Activated naive CD8-positive, alpha-beta T cell treated with anti-CD3 and anti-CD28 coated beads, Interleukin-2, amount 10 ng/mL, durations not matched to agents 7 days and 5 days (primary cell): ENCODE data around the gene PRR29. TPM values are rescaled to one million over a fixed set of nuclear protein-coding genes. Genes with fewer than 3 reads are reported as not detected.
"Not testable (repeated sequence)": the region's sequence is repeated elsewhere in the genome, so short reads cannot be mapped to it uniquely, and the experiment has no call there.

ENCODE experiments used
- ATAC-seq: fragments of 150-1000 bp; cut with Tn5 transposase; one replicate; pipeline ENCODE4 v1.10.0; 2021; ENCODE audit warnings: low read depth, moderate library complexity
- POLR2A ChIA-PET: fragments of 350-600 bp; sonication (Branson Sonifier 250); formaldehyde crosslinking; loops from one replicate; lab custom pipeline; 2021; ENCODE audit warnings: antibody characterized with exemption; lab: Charles Lee
- DNase-seq: peaks from one replicate; pipeline ENCODE4 v3.0.0; 2021
- H3K27ac Mint-ChIP-seq: one replicate; pipeline ENCODE4 v1.8.0; 2022; ENCODE audit warnings: mild to moderate bottlenecking, mixed read lengths
- H3K27me3 Mint-ChIP-seq: one replicate; pipeline ENCODE4 v1.8.0; 2022; ENCODE audit warnings: mild to moderate bottlenecking, moderate library complexity, mixed read lengths
- H3K36me3 Mint-ChIP-seq: one replicate; pipeline ENCODE4 v1.8.0; 2021; ENCODE audit warnings: mild to moderate bottlenecking, mixed read lengths
- H3K4me1 Mint-ChIP-seq: one replicate; pipeline ENCODE4 v1.8.0; 2021; ENCODE audit warnings: mixed read lengths
- H3K4me3 Mint-ChIP-seq: one replicate; pipeline ENCODE4 v1.8.0; 2022; ENCODE audit warnings: mild to moderate bottlenecking, moderate library complexity, mixed read lengths
- H3K9me3 Mint-ChIP-seq: one replicate; pipeline ENCODE4 v1.8.0; 2021; ENCODE audit warnings: mixed read lengths
- total RNA-seq, 2 experiments: library from RNA; stranded (reverse); gene quantifications; one replicate each; pipeline ENCODE4 v1.2.3, GENCODE V29; 2021

Gene PRR29
- total RNA-seq, 2 experiments from 2014 or later, result 1.00 to 1.4 TPM

- H3K27me3 Mint-ChIP-seq, ATAC-seq, H3K4me1 Mint-ChIP-seq, H3K9me3 Mint-ChIP-seq, POLR2A ChIA-PET, H3K4me3 Mint-ChIP-seq, DNase-seq, H3K27ac Mint-ChIP-seq, H3K36me3 Mint-ChIP-seq: not testable (repeated sequence)
Observed at GRCh38 chr17:63982641-63983040, 15.5 kb upstream of the PRR29 start.

GRCh38 chr17:63983320-63983719 lies 14.8 kb upstream of the PRR29 start:
- peaks cover 8% of the 10 kb centered on the region for H3K4me1 Mint-ChIP-seq
- no peak overlapping the region for H3K4me3 Mint-ChIP-seq
- DNase-seq, result no peak
- no peaks in the 10 kb centered on the region for H3K27me3 Mint-ChIP-seq
- peaks cover 3% of the 10 kb centered on the region for H3K36me3 Mint-ChIP-seq
- peaks cover 6% of the 10 kb centered on the region for H3K9me3 Mint-ChIP-seq
- H3K27ac Mint-ChIP-seq, result no peak overlapping the region
- POLR2A ChIA-PET, result no interaction called here
- no peak for ATAC-seq

GRCh38 chr17:63984236-63984635 lies 13.9 kb upstream of the PRR29 start:
- Mint-ChIP-seq H3K27me3 (no peaks in the 10 kb centered on the region), H3K4me1 (peaks cover 8% of the 10 kb centered on the region), H3K9me3 (peaks cover 6% of the 10 kb centered on the region), H3K27ac (no peak overlapping the region), H3K36me3 (peaks cover 3% of the 10 kb centered on the region), H3K4me3 (no peak overlapping the region)
- DNase-seq (no peak), ATAC-seq (no peak)
- POLR2A ChIA-PET, result interaction anchor here (0.9 kb wide), 1 partner anchor 9 kb away, joined by 3 read pairs; no protein-coding TSS in a partner anchor

DNA sequence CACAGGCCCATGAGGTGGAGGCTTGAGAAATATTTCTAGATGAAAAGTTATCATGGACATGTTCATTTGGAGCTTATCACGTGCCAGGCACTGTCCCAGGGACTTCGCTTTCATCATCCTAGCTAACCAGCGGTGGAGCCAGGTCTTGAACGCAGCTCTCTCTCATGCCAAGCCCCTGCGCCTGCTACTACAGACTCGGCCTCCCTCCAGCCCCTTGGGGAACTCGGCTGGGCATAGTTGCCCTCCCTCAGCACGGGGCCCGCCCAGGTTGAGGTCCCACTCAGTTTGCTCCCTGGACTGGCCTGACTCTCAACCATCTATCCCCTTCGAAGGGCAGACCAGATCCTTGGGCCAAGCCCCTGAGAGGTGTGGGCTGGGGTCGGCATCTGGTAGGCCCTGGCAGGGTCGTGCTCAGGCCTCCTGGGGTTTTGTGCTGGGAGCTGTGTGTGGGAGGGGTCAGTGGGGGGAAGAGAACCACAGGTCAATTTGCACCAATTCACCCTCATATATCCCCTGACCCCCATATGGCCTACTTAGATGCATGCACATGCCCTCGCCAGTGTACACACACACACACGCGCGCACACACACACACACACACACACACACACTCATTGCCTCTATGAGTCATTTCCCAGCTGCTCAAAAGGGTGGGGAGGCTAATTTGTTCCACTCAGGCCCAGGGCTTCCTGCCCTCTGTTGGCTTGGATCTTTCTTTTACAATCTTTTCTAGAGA lies 13.3 kb upstream of the PRR29 start:
- POLR2A ChIA-PET, result interaction anchor here (0.5 to 0.9 kb wide), 2 partner anchors 9 to 10 kb away, joined by 3 to 5 read pairs; no protein-coding TSS in a partner anchor
- DNase-seq (peak; percentile 40), ATAC-seq (peak; percentile 76)
- Mint-ChIP-seq H3K4me3 (no peak overlapping the region), H3K27me3 (no peaks in the 10 kb centered on the region), H3K27ac (peak overlapping the region; percentile 78), H3K4me1 (peaks cover 8% of the 10 kb centered on the region), H3K9me3 (peaks cover 6% of the 10 kb centered on the region), H3K36me3 (peaks cover 3% of the 10 kb centered on the region)

GRCh38 chr17:63985387-63986140 lies 12.6 kb upstream of the PRR29 start:
- H3K27me3 Mint-ChIP-seq, result no peaks in the 10 kb centered on the region
- H3K27ac Mint-ChIP-seq, result peak overlapping the region; percentile 78
- H3K4me1 Mint-ChIP-seq, result peaks cover 13% of the 10 kb centered on the region
- ATAC-seq (no peak), DNase-seq (peak; percentile 33)
- peaks cover 3% of the 10 kb centered on the region for H3K36me3 Mint-ChIP-seq
- H3K4me3 Mint-ChIP-seq, result no peak overlapping the region
- H3K9me3 Mint-ChIP-seq, result peaks cover 6% of the 10 kb centered on the region
- POLR2A ChIA-PET, result interaction anchor here (0.5 kb wide), 1 partner anchor 10 kb away, joined by 5 read pairs; no protein-coding TSS in a partner anchor

DNA sequence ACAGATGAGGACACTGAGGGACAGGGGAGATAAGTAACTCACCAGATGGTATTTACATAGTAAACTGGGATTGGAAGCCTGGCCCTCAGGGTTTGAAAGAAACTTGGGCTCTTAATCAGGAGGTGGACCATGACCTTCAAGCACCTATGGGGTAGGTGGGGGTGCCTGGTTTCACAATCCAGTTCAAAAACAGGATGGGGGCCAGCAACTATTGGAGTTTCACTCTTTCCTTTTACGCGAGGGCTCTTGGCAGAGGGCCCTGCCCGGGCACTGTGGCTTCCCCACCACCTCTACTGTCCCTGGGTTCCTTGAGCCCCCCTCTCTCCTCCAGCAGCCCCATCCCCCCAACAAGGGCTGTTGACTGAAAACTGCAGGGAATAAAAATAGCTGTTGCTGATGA lies 11.3 kb upstream of the PRR29 start:
- Mint-ChIP-seq H3K9me3 (peaks cover 6% of the 10 kb centered on the region), H3K27me3 (peaks cover 7% of the 10 kb centered on the region), H3K27ac (no peak overlapping the region), H3K4me1 (peaks cover 15% of the 10 kb centered on the region), H3K4me3 (no peak overlapping the region), H3K36me3 (peaks cover 3% of the 10 kb centered on the region)
- POLR2A ChIA-PET, result no interaction called here
- DNase-seq (no peak), ATAC-seq (no peak)

- Mint-ChIP-seq H3K9me3 (peaks cover 4% of the 10 kb centered on the region), H3K36me3 (peaks cover 3% of the 10 kb centered on the region), H3K4me3 (no peak overlapping the region), H3K27ac (no peak overlapping the region), H3K4me1 (peaks cover 21% of the 10 kb centered on the region), H3K27me3 (peaks cover 10% of the 10 kb centered on the region)
- ATAC-seq (no peak), DNase-seq (no peak)
- POLR2A ChIA-PET, result interaction anchor here (1.0 kb wide), 1 partner anchor 33 kb away, joined by 4 read pairs; the partner anchor contains the start of gene ICAM2
Observed at GRCh38 chr17:63987221-63988126, 10.7 kb upstream of the PRR29 start.

DNA sequence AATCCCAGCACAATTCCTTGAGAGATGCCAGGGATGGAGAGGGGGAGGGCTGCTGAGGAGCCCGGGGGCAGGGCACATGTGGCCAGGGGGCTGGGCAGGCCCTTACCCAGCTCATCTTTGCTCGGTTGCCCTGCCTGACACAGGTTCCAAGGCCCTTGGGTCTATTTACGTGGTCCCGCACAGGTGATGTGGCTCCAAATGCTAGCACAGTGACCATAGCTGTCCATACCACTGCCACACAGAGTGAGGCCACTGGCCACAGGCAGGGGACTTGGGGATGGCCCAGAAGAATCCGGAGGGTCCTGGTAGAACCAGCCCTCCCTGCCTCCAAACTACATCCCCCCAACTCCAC lies 10.0 kb upstream of the PRR29 start:
- ATAC-seq (no peak), DNase-seq (no peak)
- POLR2A ChIA-PET, result interaction anchor here (1.0 kb wide), 1 partner anchor 32 kb away, joined by 4 read pairs; the partner anchor contains the start of gene ICAM2
- no peaks in the 10 kb centered on the region for H3K9me3 Mint-ChIP-seq
- H3K27ac Mint-ChIP-seq, result no peak overlapping the region
- H3K27me3 Mint-ChIP-seq, result peaks cover 14% of the 10 kb centered on the region
- H3K4me1 Mint-ChIP-seq, result peaks cover 25% of the 10 kb centered on the region
- H3K36me3 Mint-ChIP-seq, result peaks cover 2% of the 10 kb centered on the region
- H3K4me3 Mint-ChIP-seq, result no peak overlapping the region

- Mint-ChIP-seq H3K4me1 (peaks cover 32% of the 10 kb centered on the region), H3K9me3 (no peaks in the 10 kb centered on the region), H3K27ac (no peak overlapping the region), H3K27me3 (peaks cover 14% of the 10 kb centered on the region), H3K4me3 (no peak overlapping the region), H3K36me3 (peaks cover 2% of the 10 kb centered on the region)
- DNase-seq, result no peak
- no peak for ATAC-seq
- POLR2A ChIA-PET, result interaction anchor here (1.0 kb wide), 1 partner anchor 31 kb away, joined by 4 read pairs; the partner anchor contains the start of gene ICAM2
Observed at GRCh38 chr17:63988741-63989621, 9.2 kb upstream of the PRR29 start.

GRCh38 chr17:63989622-63990345 lies 8.4 kb upstream of the PRR29 start:
- DNase-seq (no peak), ATAC-seq (no peak)
- Mint-ChIP-seq H3K4me1 (peaks cover 33% of the 10 kb centered on the region), H3K36me3 (peaks cover 2% of the 10 kb centered on the region), H3K4me3 (no peak overlapping the region), H3K27me3 (peaks cover 18% of the 10 kb centered on the region), H3K9me3 (no peaks in the 10 kb centered on the region), H3K27ac (no peak overlapping the region)
- POLR2A ChIA-PET, result interaction anchor here (1.1 to 1.4 kb wide), 3 partner anchors 23 to 71 kb away, joined by 3 to 8 read pairs (median 8); partner anchors contain the start of gene GH1

- Mint-ChIP-seq H3K4me3 (no peak overlapping the region), H3K4me1 (peaks cover 26% of the 10 kb centered on the region), H3K9me3 (no peaks in the 10 kb centered on the region), H3K36me3 (peaks cover 2% of the 10 kb centered on the region), H3K27me3 (peaks cover 28% of the 10 kb centered on the region), H3K27ac (no peak overlapping the region)
- POLR2A ChIA-PET, result no interaction called here
- no peak for DNase-seq
- ATAC-seq, result no peak
Observed at GRCh38 chr17:63991611-63992010, 6.5 kb upstream of the PRR29 start.
